IMR-90 (cell line): ENCODE data around the gene RSPH3. TPM values are rescaled to one million over a fixed set of nuclear protein-coding genes. Genes with fewer than 3 reads are reported as not detected.

Experiments used
- ATAC-seq: fragments of 200-7000 bp; cut with Tn5 transposase; 2 replicates; pipeline ENCODE4 v1.9.1; 2020; ENCODE audit warnings: low read depth, mild to moderate bottlenecking, moderate library complexity
- BruUV-seq: library from RNA; stranded (reverse); fragments of 400-500 nt; replicated peaks from 2 replicates; lab custom pipeline; 2021; lab: Mats Ljungman, UMichigan
- CTCF ChIA-PET: fragments of 300-600 bp; formaldehyde crosslinking; extraction: SDS; loops from one replicate; lab custom pipeline; 2021; ENCODE audit warnings: antibody characterized with exemption; lab: Yijun Ruan, JAX
- POLR2A ChIA-PET: fragments of 300-600 bp; sonication (Branson Sonifier 250); formaldehyde crosslinking; loops from one replicate; lab custom pipeline; 2022; ENCODE audit warnings: antibody characterized with exemption; ENCODE audit not compliant: unreplicated experiment; lab: Charles Lee
- DNase-seq: peaks from one replicate; pipeline ENCODE4 v3.0.0; 2013
- H2AFZ ChIP-seq: replicated peaks from 2 replicates; pipeline ENCODE3; 2013; ENCODE audit warnings: low read length, mild to moderate bottlenecking; ENCODE audit not compliant: poor library complexity
- H2AK5ac ChIP-seq: 2 replicates; pipeline ENCODE4 v1.6.1; 2013; ENCODE audit warnings: low read depth, low read length, inconsistent platforms
- H2AK9ac ChIP-seq: replicated peaks from 2 replicates; pipeline ENCODE3; 2013; ENCODE audit warnings: mild to moderate bottlenecking, low read depth, low read length, moderate library complexity; ENCODE audit not compliant: poor library complexity
- H2BK120ac ChIP-seq: 2 replicates; pipeline ENCODE4 v1.6.1; 2013; ENCODE audit warnings: low read depth, low read length, inconsistent platforms
- H2BK15ac ChIP-seq: 3 replicates; pipeline ENCODE4 v1.6.1; 2013; ENCODE audit warnings: low read depth, low read length, inconsistent platforms
- H2BK20ac ChIP-seq: 2 replicates; pipeline ENCODE4 v1.6.1; 2013; ENCODE audit warnings: low read depth, mild to moderate bottlenecking, inconsistent platforms, low read length, moderate library complexity
- H2BK5ac ChIP-seq: 2 replicates; pipeline ENCODE4 v1.6.1; 2013; ENCODE audit warnings: mild to moderate bottlenecking, low read depth, low read length, inconsistent platforms; ENCODE audit not compliant: poor library complexity, severe bottlenecking
- H3K14ac ChIP-seq: replicated peaks from 2 replicates; pipeline ENCODE4 v1.6.1; 2013; ENCODE audit warnings: low read depth, low read length, inconsistent platforms
- H3K18ac ChIP-seq: 2 replicates; pipeline ENCODE4 v1.6.1; 2013; ENCODE audit warnings: low read depth, low read length, control low read depth
- H3K23ac ChIP-seq: 2 replicates; pipeline ENCODE4 v1.6.1; 2013; ENCODE audit warnings: low read depth, low read length, inconsistent platforms
- H3K27ac ChIP-seq: 2 replicates; pipeline ENCODE4 v1.5.1; 2013; ENCODE audit warnings: mild to moderate bottlenecking, control low read depth, low read length; ENCODE audit not compliant: insufficient read depth
- H3K27me3 ChIP-seq: 2 replicates; pipeline ENCODE4 v1.6.1; 2013; ENCODE audit warnings: low read length; ENCODE audit not compliant: control insufficient read depth, insufficient read depth
- H3K36me3 ChIP-seq: 2 replicates; pipeline ENCODE4 v1.6.1; 2013; ENCODE audit warnings: low read length, mixed read lengths; ENCODE audit not compliant: control insufficient read depth, insufficient read depth
- H3K4ac ChIP-seq: 2 replicates; pipeline ENCODE4 v1.6.1; 2013; ENCODE audit warnings: low read depth, low read length, inconsistent platforms
- H3K4me1 ChIP-seq: 2 replicates; pipeline ENCODE4 v1.6.1; 2013; ENCODE audit warnings: low read length, mixed read lengths; ENCODE audit not compliant: control insufficient read depth, insufficient read depth
- H3K4me2 ChIP-seq: 2 replicates; pipeline ENCODE4 v1.6.1; 2013; ENCODE audit warnings: low read depth, mild to moderate bottlenecking, control low read depth, low read length, moderate library complexity
- H3K4me3 ChIP-seq: 2 replicates; pipeline ENCODE4 v1.5.1; 2013; ENCODE audit warnings: low read depth, mild to moderate bottlenecking, control low read depth, low read length, moderate library complexity; ENCODE audit not compliant: insufficient read depth
- H3K56ac ChIP-seq: 2 replicates; pipeline ENCODE4 v1.6.1; 2013; ENCODE audit warnings: low read length, inconsistent platforms; ENCODE audit not compliant: insufficient read depth; ENCODE audit errors: extremely low read depth
- H3K79me1 ChIP-seq, 2 experiments: 2 replicates each; pipeline ENCODE4 v1.6.1; 2013; ENCODE audit warnings: low read length in 2 of 2, inconsistent platforms in 1 of 2, low read depth in 1 of 2
- H3K9ac ChIP-seq: 2 replicates; pipeline ENCODE4 v1.6.1; 2013; ENCODE audit warnings: low read depth, low read length, control low read depth
- H3K9me1 ChIP-seq: 2 replicates; pipeline ENCODE4 v1.6.1; 2013; ENCODE audit warnings: low read length, inconsistent platforms; ENCODE audit not compliant: insufficient read depth
- H3K9me3 ChIP-seq: 2 replicates; pipeline ENCODE4 v1.6.1; 2013; ENCODE audit warnings: low read length; ENCODE audit not compliant: control insufficient read depth, insufficient read depth
- H4K20me1 ChIP-seq: 2 replicates; pipeline ENCODE4 v1.6.1; 2013; ENCODE audit warnings: low read length, inconsistent platforms; ENCODE audit not compliant: insufficient read depth
- H4K5ac ChIP-seq: 2 replicates; pipeline ENCODE4 v1.6.1; 2013; ENCODE audit warnings: mild to moderate bottlenecking, low read depth, low read length, control low read depth
- H4K8ac ChIP-seq, 2 experiments: 2 replicates each; pipeline ENCODE4 v1.6.1; 2013; ENCODE audit warnings: low read depth in 2 of 2, low read length in 2 of 2, control low read depth in 1 of 2, inconsistent platforms in 1 of 2
- H4K91ac ChIP-seq: 2 replicates; pipeline ENCODE4 v1.6.1; 2013; ENCODE audit warnings: low read depth, low read length, inconsistent platforms; ENCODE audit not compliant: insufficient read depth
- FOS ChIP-seq: fragments of 150-350 bp; IDR thresholded peaks from 2 replicates; pipeline ENCODE4 v1.6.1; 2016; ENCODE audit warnings: low read depth, low read length
- MAFK ChIP-seq: IDR thresholded peaks from 2 replicates; pipeline ENCODE4 v1.6.1; 2012; ENCODE audit warnings: low read depth, low read length, improper control_type of control experiment
- MAZ ChIP-seq: IDR thresholded peaks from 2 replicates; pipeline ENCODE4 v1.6.1; 2012; ENCODE audit warnings: low read depth, mild to moderate bottlenecking, low read length, improper control_type of control experiment, moderate library complexity, borderline replicate concordance
- NFE2L2 ChIP-seq: fragments of 150-350 bp; IDR thresholded peaks from 2 replicates; pipeline ENCODE4 v1.6.1; 2016; ENCODE audit warnings: low read depth, mild to moderate bottlenecking, low read length
- POLR2A ChIP-seq: IDR thresholded peaks from 2 replicates; pipeline ENCODE4 v1.6.1; 2012; ENCODE audit warnings: mild to moderate bottlenecking, low read depth, low read length
- RFX5 ChIP-seq: IDR thresholded peaks from 2 replicates; pipeline ENCODE4 v1.8.0; 2012; ENCODE audit warnings: low read depth, mild to moderate bottlenecking, low read length, moderate library complexity
- SMC3 ChIP-seq: fragments of 150-350 bp; IDR thresholded peaks from 2 replicates; pipeline ENCODE4 v1.6.1; 2016; ENCODE audit warnings: low read depth, mild to moderate bottlenecking, antibody characterized with exemption, low read length, moderate library complexity
- WGBS, 2 experiments: methylation state at CpG; one replicate each; pipeline versions ENCODE4 v1.1.5 to v1.1.7; 2013; ENCODE audit warnings: missing lambda C conversion rate in 2 of 2; ENCODE audit not compliant: insufficient read length in 1 of 2; ENCODE audit errors: extremely low coverage in 2 of 2; 5-methylcytosine and 5-hydroxymethylcytosine counted together
- dilution Hi-C: fragments of 300-500 bp; cut with HindIII; formaldehyde crosslinking; loops from one replicate; pipeline ENCODE4 v1.14.3; 2018; ENCODE audit warnings: low sequenced_read_pairs; ENCODE audit not compliant: unreplicated experiment
- in situ Hi-C: fragments of 300-500 bp; cut with MboI; formaldehyde crosslinking; loops from 3 replicates; pipeline ENCODE4 v1.14.3; 2019; ENCODE audit warnings: low sequenced_read_pairs, inconsistent platforms, mixed read lengths
- intact Hi-C: fragments of 100-400 bp; cut with micrococcal nuclease; formaldehyde crosslinking; loops from 2 replicates; pipeline ENCODE4 v1.10.0; 2022
- polyA plus RNA-seq, 3 experiments: library from polyadenylated mRNA; depleted of rRNA; stranded (reverse); fragments of >200 nt; gene quantifications; 2 replicates each; pipeline ENCODE4 v1.2.3, GENCODE V29; 2012; ENCODE audit warnings: low replicate concordance in 1 of 3
- total RNA-seq: library from RNA; depleted of rRNA; stranded (reverse); fragments of >200 nt; gene quantifications from 2 replicates; pipeline ENCODE4 v1.2.3, GENCODE V29; 2012
- TF ChIP-seq, protein P1 (sequence below): fragments of 150-350 bp; IDR thresholded peaks from 2 replicates; pipeline ENCODE4 v1.6.1; 2017; ENCODE audit warnings: mild to moderate bottlenecking, antibody characterized with exemption, low read length, low read depth

RSPH3 gene
- total and polyA plus RNA-seq, 2 of the 4 experiments (the other 2 are of a cell fraction): 1.7 to 3.0 TPM

DNA sequence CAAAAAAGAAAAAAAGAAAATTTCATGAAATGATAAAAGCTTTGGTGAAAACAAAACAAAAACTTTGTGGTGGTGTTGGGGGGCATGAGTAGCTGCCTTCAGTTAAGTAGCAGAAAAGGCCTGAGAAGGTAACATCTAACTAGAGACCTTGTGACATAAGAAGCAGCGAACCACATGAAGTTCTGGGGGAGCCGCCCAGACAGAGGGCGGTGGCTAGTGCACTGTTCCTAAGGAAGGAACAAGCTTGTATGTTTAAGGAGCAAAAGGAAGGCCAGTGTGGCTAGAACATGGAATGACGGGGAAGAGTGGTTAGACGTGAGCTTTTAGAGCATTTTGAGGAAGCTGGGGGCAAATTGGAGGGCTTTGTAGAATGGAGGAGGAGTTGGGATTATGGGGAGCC, 7.5 kb upstream of the RSPH3 start:
- Histone ChIP-seq H3K9ac (no peak overlapping the region), H2AFZ (no peak overlapping the region), H3K9me1 (no peaks in the 10 kb centered on the region), H4K91ac (no peak overlapping the region), H3K14ac (no peak overlapping the region), H3K4ac (no peak overlapping the region), H3K27me3 (no peaks in the 10 kb centered on the region; the same call in 1 of the 2 replicates), H3K4me2 (no peak overlapping the region), H3K18ac (no peak overlapping the region), H4K20me1 (no peaks in the 10 kb centered on the region), H4K5ac (no peak overlapping the region), H2AK5ac (no peak overlapping the region), H3K36me3 (no peaks in the 10 kb centered on the region), H2BK20ac (no peak overlapping the region), H3K79me1 (no peaks in the 10 kb centered on the region), H2AK9ac (no peak overlapping the region), H3K9me3 (no peaks in the 10 kb centered on the region), H4K8ac (no peak overlapping the region), H2BK5ac (no peak overlapping the region), H3K4me3 (no peak overlapping the region), H3K23ac (no peak overlapping the region), H2BK120ac (no peak overlapping the region), H3K56ac (no peak overlapping the region), H3K27ac (no peak overlapping the region), H3K4me1 (peaks cover 2% of the 10 kb centered on the region; the same call in 1 of the 2 replicates), H2BK15ac (no peak overlapping the region)
- POLR2A ChIA-PET: no interaction called here
- DNase-seq (no peak), ATAC-seq (no peak)
- 97% methylated on average over 3 of the region's 5 CpGs; no CpG with 5 or more reads in 1 of the 2 experiments for WGBS, 2 experiments
- no TSS peak for BruUV-seq
- in situ Hi-C loops (no loop called here), intact Hi-C loops (no loop called here), dilution Hi-C loops (no loop called here)
- TF ChIP-seq, protein P1, sequence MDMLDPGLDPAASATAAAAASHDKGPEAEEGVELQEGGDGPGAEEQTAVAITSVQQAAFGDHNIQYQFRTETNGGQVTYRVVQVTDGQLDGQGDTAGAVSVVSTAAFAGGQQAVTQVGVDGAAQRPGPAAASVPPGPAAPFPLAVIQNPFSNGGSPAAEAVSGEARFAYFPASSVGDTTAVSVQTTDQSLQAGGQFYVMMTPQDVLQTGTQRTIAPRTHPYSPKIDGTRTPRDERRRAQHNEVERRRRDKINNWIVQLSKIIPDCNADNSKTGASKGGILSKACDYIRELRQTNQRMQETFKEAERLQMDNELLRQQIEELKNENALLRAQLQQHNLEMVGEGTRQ: no peak
- no peak for TF ChIP-seq NFE2L2
- no peak for TF ChIP-seq POLR2A
- TF ChIP-seq MAZ: no peak
- no peak for TF ChIP-seq MAFK
- no peak for TF ChIP-seq SMC3
- no peak for TF ChIP-seq FOS
- no peak for TF ChIP-seq RFX5
- CTCF ChIA-PET: interaction anchor here (0.8 to 1.7 kb wide), 3 partner anchors 8 to 96 kb away, joined by 3 to 6 read pairs (median 3); partner anchors contain the start of gene RSPH3
